GM21526 (cell line): ENCODE measurements around the gene ZXDC.

ENCODE experiments used
- ATAC-seq: cut with Tn5 transposase; IDR thresholded peaks from one replicate; pipeline ENCODE4 v1.9.1; 2021; ENCODE audit warnings: moderate library complexity; ENCODE audit not compliant: unreplicated experiment, low FRiP score

The ZXDC gene

GRCh38 chr3:126459111-126459762, 16.5 kb downstream of the ZXDC start:
- no peak for ATAC-seq

GRCh38 chr3:126456766-126457388, 18.8 kb downstream of the ZXDC start:
- no peak for ATAC-seq

GRCh38 chr3:126456211-126456610, 19.5 kb downstream of the ZXDC start:
- no peak for ATAC-seq

GRCh38 chr3:126454437-126455198, 21.1 kb downstream of the ZXDC start:
- ATAC-seq = no peak

- no peak for ATAC-seq
These were observed 21.7 kb downstream of the ZXDC start for GRCh38 chr3:126454025-126454424.

GRCh38 chr3:126452213-126452612, 23.5 kb downstream of the ZXDC start:
- no peak for ATAC-seq

GRCh38 chr3:126451511-126451910, 24.2 kb downstream of the ZXDC start:
- no peak for ATAC-seq

- no peak for ATAC-seq
These were observed 24.9 kb downstream of the ZXDC start for GRCh38 chr3:126450744-126451143.

GRCh38 chr3:126450219-126450618, 25.5 kb downstream of the ZXDC start:
- no peak for ATAC-seq

- ATAC-seq = no peak
These were observed 26.1 kb downstream of the ZXDC start for GRCh38 chr3:126449621-126450051.

- no peak for ATAC-seq
These were observed 26.9 kb downstream of the ZXDC start for GRCh38 chr3:126448893-126449180.

- no peak for ATAC-seq
These were observed 27.4 kb downstream of the ZXDC start for GRCh38 chr3:126448136-126448892.

- no peak for ATAC-seq
These were observed 28.1 kb downstream of the ZXDC start for GRCh38 chr3:126447456-126448106.

GRCh38 chr3:126446791-126447190, 28.9 kb downstream of the ZXDC start:
- ATAC-seq = no peak

GRCh38 chr3:126446301-126446700, 29.4 kb downstream of the ZXDC start:
- no peak for ATAC-seq

- ATAC-seq = no peak
These were observed 30.2 kb downstream of the ZXDC start for GRCh38 chr3:126445506-126445905.

- no peak for ATAC-seq
These were observed 32.8 kb downstream of the ZXDC start for GRCh38 chr3:126442856-126443242.

- no peak for ATAC-seq
These were observed 33.4 kb downstream of the ZXDC start for GRCh38 chr3:126442094-126442855.

GRCh38 chr3:126441256-126441880, 34.3 kb downstream of the ZXDC start:
- no peak for ATAC-seq

- ATAC-seq = no peak
These were observed 35.0 kb downstream of the ZXDC start for GRCh38 chr3:126440709-126440995.
